Keratinocyte (primary cell): ENCODE measurements around the gene KLHDC7B.

Experiments used
- CTCF ChIP-seq, 3 experiments: IDR thresholded peaks in 1 of 3; conservative IDR thresholded peaks in 1 of 3; optimal IDR thresholded peaks in 1 of 3; 2 replicates in 2 of 3; 3 replicates in 1 of 3; pipeline versions ENCODE3 to v1.5.1; 2011; ENCODE audit warnings: low read length in 3 of 3, mild to moderate bottlenecking in 3 of 3, moderate library complexity in 2 of 3, control low read depth in 1 of 3, inconsistent platforms in 1 of 3; ENCODE audit not compliant: insufficient read depth in 2 of 3; ENCODE audit errors: extremely low read depth in 1 of 3
- EZH2 ChIP-seq: IDR thresholded peaks from one replicate; pipeline ENCODE4 v1.6.1; 2012; ENCODE audit warnings: inconsistent platforms, mild to moderate bottlenecking, low read length, moderate library complexity

- TF ChIP-seq CTCF (optimal IDR thresholded peaks at IDR 0.05 in 1 of 3, IDR thresholded peaks at IDR 0.05 in 1 of 3, conservative IDR thresholded peaks at IDR 0.05 in 1 of 3; ENCODE audit: extremely low read depth in 1 of 3, insufficient read depth in 2 of 3, low read length in 3 of 3): no peak
- TF ChIP-seq EZH2: no peak
Observed at GRCh38 chr22:50504369-50505211, 41.1 kb upstream of the KLHDC7B start.
